Loucy (cell line): Measurements from ENCODE around the gene SUPT20HL1.
"Not testable (repeated sequence)": the region's sequence is repeated elsewhere in the genome, so short reads cannot be mapped to it uniquely, and the experiment has no call there.

Experiments
- H2AFZ ChIP-seq: fragments of 200-600 bp; sonication (generic); 2 replicates; pipeline ENCODE4 v1.6.0; 2016; ENCODE audit warnings: antibody characterized with exemption, mild to moderate bottlenecking, low read length, moderate library complexity
- H3F3A ChIP-seq: fragments of 200-600 bp; 2 replicates; pipeline ENCODE4 v1.6.0; 2016; ENCODE audit warnings: antibody characterized with exemption, low read depth, mild to moderate bottlenecking
- H3K27me3 ChIP-seq: fragments of 200-600 bp; sonication (generic); 2 replicates; pipeline ENCODE4 v1.6.1; 2014; ENCODE audit warnings: low read length, mild to moderate bottlenecking; ENCODE audit not compliant: insufficient read depth, poor library complexity, severe bottlenecking
- H3K36me3 ChIP-seq: fragments of 200-600 bp; sonication (generic); 2 replicates; pipeline ENCODE4 v1.6.1; 2016; ENCODE audit warnings: low read length; ENCODE audit not compliant: insufficient read depth
- H3K4me1 ChIP-seq: fragments of 200-600 bp; sonication (generic); 2 replicates; pipeline ENCODE4 v1.5.1; 2014; ENCODE audit warnings: low read length, mild to moderate bottlenecking; ENCODE audit not compliant: insufficient read depth, poor library complexity, severe bottlenecking
- H3K4me2 ChIP-seq: fragments of 200-600 bp; sonication (generic); 2 replicates; pipeline ENCODE4 v1.6.0; 2014; ENCODE audit warnings: antibody characterized with exemption, low read length, low read depth, mild to moderate bottlenecking; ENCODE audit not compliant: poor library complexity, severe bottlenecking
- H3K4me3 ChIP-seq: fragments of 200-600 bp; sonication (generic); 2 replicates; pipeline ENCODE4 v1.5.1; 2014; ENCODE audit warnings: low read length, mild to moderate bottlenecking, mixed read lengths; ENCODE audit not compliant: poor library complexity, severe bottlenecking
- H3K79me2 ChIP-seq: fragments of 200-600 bp; sonication (generic); 2 replicates; pipeline ENCODE4 v1.6.1; 2014; ENCODE audit warnings: low read length; ENCODE audit not compliant: insufficient read depth
- H3K9ac ChIP-seq: fragments of 200-600 bp; sonication (generic); 2 replicates; pipeline ENCODE4 v1.6.0; 2014; ENCODE audit warnings: mild to moderate bottlenecking, low read depth, low read length, moderate library complexity; ENCODE audit not compliant: poor library complexity, severe bottlenecking
- H3K9me2 ChIP-seq: fragments of 200-600 bp; sonication (generic); replicated peaks from 2 replicates; pipeline ENCODE4 v1.6.1; 2016; ENCODE audit warnings: low read depth, low read length, mixed read lengths
- H3K9me3 ChIP-seq: fragments of 200-600 bp; sonication (generic); 2 replicates; pipeline ENCODE4 v1.6.1; 2014; ENCODE audit warnings: mild to moderate bottlenecking, antibody characterized with exemption, low read length, low read depth; ENCODE audit not compliant: insufficient read depth
- H4K20me1 ChIP-seq: fragments of 200-600 bp; sonication (generic); 2 replicates; pipeline ENCODE4 v1.6.0; 2014; ENCODE audit warnings: antibody characterized with exemption, low read length, mild to moderate bottlenecking; ENCODE audit not compliant: insufficient read depth, poor library complexity, severe bottlenecking
- CTCF ChIP-seq: fragments of 200-600 bp; sonication (generic); conservative IDR thresholded peaks from 2 replicates; pipeline ENCODE4 v1.5.1; 2014; ENCODE audit warnings: mild to moderate bottlenecking, antibody characterized with exemption, low read length
- EZH2phosphoT487 ChIP-seq: fragments of 200-600 bp; IDR thresholded peaks from 2 replicates; pipeline ENCODE4 v1.6.1; 2018; ENCODE audit warnings: antibody characterized with exemption, mild to moderate bottlenecking, moderate library complexity, borderline replicate concordance

SUPT20HL1 gene

GRCh38 chrX:24355095-24355494 is 5.3 kb upstream of the SUPT20HL1 start:
- Histone ChIP-seq H3K4me3 (no peak overlapping the region), H3K4me2 (no peak overlapping the region), H2AFZ (no peak overlapping the region), H4K20me1 (no peaks in the 10 kb centered on the region), H3K9me2 (no peaks in the 10 kb centered on the region), H3K27me3 (no peaks in the 10 kb centered on the region), H3K36me3 (no peaks in the 10 kb centered on the region), H3K4me1 (peaks cover 10% of the 10 kb centered on the region), H3K9ac (no peak overlapping the region), H3K79me2 (no peaks in the 10 kb centered on the region), H3F3A (no peaks in the 10 kb centered on the region), H3K9me3 (no peaks in the 10 kb centered on the region)
- no peak for TF ChIP-seq CTCF
- no peak for TF ChIP-seq EZH2phosphoT487

GRCh38 chrX:24357106-24357505 is 3.3 kb upstream of the SUPT20HL1 start:
- H2AFZ ChIP-seq = no peak overlapping the region
- no peaks in the 10 kb centered on the region for H3K27me3 ChIP-seq
- no peaks in the 10 kb centered on the region for H3F3A ChIP-seq
- no peaks in the 10 kb centered on the region for H3K9me2 ChIP-seq
- H3K9me3 ChIP-seq = no peaks in the 10 kb centered on the region
- no peak overlapping the region for H3K9ac ChIP-seq
- peaks cover 10% of the 10 kb centered on the region for H3K4me1 ChIP-seq
- TF ChIP-seq EZH2phosphoT487 = no peak
- no peak for TF ChIP-seq CTCF
- no peak overlapping the region for H3K4me3 ChIP-seq
- H3K36me3 ChIP-seq = no peaks in the 10 kb centered on the region
- no peaks in the 10 kb centered on the region for H4K20me1 ChIP-seq
- no peaks in the 10 kb centered on the region for H3K79me2 ChIP-seq
- no peak overlapping the region for H3K4me2 ChIP-seq

- H3K27me3 ChIP-seq, H3K79me2 ChIP-seq, H3F3A ChIP-seq, H3K4me3 ChIP-seq, H3K4me2 ChIP-seq, H3K9me2 ChIP-seq, H3K4me1 ChIP-seq, H3K9ac ChIP-seq, H3K9me3 ChIP-seq, H3K36me3 ChIP-seq, H2AFZ ChIP-seq, H4K20me1 ChIP-seq: not testable (repeated sequence)
Measured at GRCh38 chrX:24362089-24362745, 1.8 kb downstream of the SUPT20HL1 start.

- H3K36me3 ChIP-seq, H3F3A ChIP-seq, H3K9ac ChIP-seq, H4K20me1 ChIP-seq, H3K79me2 ChIP-seq, H3K4me3 ChIP-seq, H2AFZ ChIP-seq, H3K9me3 ChIP-seq, H3K9me2 ChIP-seq, H3K27me3 ChIP-seq, H3K4me1 ChIP-seq, H3K4me2 ChIP-seq: not testable (repeated sequence)
Measured at GRCh38 chrX:24363432-24364181, 3.2 kb downstream of the SUPT20HL1 start.
